ENCODE data around the gene UNK.
"Not testable (repeated sequence)": the region's sequence is repeated elsewhere in the genome, so short reads cannot be mapped to it uniquely, and the experiment has no call there.

Gene UNK

GRCh38 chr17:75754378-75755204 lies 30.0 kb upstream of the UNK start:
- DNase-seq: no peak

DNA sequence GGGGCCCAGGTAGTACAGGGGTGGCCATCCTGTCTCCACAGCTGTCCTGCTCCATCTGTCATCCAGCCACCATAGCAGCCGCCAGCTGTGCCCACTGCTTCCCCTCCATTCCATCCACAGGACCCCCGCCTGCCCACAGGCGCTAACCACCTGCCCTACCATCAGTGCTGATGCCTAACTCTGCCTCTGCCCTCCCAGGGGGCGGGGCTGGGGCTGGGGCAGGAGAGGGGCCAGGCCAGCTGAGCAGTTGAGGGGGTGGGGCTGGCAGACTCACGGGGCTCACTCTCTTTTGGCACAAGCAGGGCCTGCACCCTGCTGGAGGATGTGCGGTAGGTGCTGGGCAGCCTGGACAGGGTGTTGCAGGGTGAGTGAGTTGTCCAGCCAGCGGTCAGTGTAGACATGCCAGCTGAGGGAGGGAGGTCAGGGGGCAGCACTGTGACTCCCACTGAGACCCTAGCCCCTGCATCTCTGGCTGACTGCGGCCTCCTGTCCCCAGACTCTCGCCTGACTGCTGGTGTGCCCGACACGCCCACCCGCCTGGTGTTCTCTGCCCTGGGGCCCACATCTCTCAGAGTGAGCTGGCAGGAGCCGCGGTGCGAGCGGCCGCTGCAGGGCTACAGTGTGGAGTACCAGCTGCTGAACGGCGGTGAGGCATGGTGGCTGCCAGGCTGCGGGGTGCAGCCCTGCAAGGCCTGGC lies 29.3 kb upstream of the UNK start:
- DNase-seq: no peak

GRCh38 chr17:75755990-75756389 lies 28.6 kb upstream of the UNK start:
- no peak for DNase-seq

DNA sequence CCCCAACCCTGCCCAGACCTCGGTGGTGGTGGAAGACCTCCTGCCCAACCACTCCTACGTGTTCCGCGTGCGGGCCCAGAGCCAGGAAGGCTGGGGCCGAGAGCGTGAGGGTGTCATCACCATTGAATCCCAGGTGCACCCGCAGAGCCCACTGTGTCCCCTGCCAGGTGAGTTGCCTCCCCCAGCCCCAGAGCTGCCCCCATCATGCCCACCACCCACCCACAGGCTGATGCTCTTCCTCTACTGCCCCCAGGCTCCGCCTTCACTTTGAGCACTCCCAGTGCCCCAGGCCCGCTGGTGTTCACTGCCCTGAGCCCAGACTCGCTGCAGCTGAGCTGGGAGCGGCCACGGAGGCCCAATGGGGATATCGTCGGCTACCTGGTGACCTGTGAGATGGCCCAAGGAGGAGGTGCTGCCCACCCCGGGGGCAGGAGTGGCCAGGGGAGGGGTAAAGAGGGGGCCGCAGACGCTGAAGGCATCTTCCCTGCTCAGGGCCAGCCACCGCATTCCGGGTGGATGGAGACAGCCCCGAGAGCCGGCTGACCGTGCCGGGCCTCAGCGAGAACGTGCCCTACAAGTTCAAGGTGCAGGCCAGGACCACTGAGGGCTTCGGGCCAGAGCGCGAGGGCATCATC lies 28.0 kb upstream of the UNK start:
- no peak for DNase-seq

GRCh38 chr17:75757086-75757681 lies 27.4 kb upstream of the UNK start:
- no peak for DNase-seq

GRCh38 chr17:75758131-75758905 lies 26.3 kb upstream of the UNK start:
- no peak for DNase-seq

DNA sequence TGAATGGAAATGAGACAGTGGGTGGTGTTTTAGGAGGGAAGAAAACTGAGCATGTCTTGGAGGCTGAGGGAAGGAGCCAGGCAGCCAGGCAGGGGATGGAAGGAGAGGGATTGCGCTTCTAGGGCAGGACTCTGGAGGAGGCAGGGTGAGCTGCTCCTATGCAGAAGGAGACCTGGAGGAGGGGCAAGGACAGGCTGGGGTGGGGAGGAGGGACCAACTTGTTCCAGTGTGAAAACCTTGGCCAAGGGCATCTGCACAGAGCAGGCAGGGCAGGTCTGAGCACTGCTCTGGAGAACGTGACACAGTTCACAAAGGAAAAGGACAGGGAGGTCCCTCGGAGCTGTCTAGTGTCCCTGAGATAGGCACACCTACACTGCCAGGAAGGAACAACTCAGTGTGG lies 25.1 kb upstream of the UNK start:
- DNase-seq: no peak

- not testable (repeated sequence) for DNase-seq
These were observed 24.5 kb upstream of the UNK start for GRCh38 chr17:75759978-75760640.

GRCh38 chr17:75762513-75763268 lies 21.9 kb upstream of the UNK start:
- DNase-seq: no peak

GRCh38 chr17:75763269-75763607 lies 21.4 kb upstream of the UNK start:
- DNase-seq: no peak

GRCh38 chr17:75763613-75764416 lies 20.8 kb upstream of the UNK start:
- DNase-seq: no peak

GRCh38 chr17:75764417-75764710 lies 20.2 kb upstream of the UNK start:
- DNase-seq: no peak

DNA sequence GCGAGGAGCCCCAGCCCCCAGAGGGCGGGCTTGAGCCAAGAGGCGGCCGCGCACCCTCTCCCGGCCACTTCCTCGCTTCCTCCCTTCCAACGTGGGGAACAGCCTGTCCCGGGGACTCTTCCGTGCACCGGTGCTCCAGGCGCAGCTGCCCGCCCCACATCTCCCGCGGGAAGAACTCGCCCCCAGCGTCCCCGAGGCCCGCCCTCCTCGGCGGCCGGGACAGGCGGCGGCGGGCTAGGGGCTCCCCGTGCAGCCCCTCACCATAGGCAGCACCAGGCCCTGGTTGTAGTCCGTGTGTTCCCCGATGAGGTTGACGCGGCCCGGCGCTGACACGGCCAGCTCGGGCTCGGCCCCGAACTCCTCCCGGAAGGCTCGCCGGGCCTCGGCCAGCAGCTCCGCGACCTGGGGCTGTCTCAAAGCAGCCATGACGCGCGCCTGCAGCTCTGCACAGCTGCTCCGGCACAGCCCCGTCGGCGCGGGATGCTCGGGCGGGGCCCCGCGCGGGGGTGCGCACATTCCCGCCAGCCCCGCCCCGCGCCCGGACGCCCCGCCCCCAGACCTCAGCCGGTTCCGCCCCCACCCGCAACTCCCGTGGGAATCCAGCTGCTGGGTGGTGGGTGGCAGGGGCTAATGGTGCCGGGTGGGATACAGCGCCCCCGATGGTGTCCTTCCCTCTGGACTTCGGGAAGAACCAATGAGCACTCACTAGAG lies 19.7 kb upstream of the UNK start, which contains the start of gene GALK1:
GALK1 (minus strand) TSS at position 482 of the 711 bp plus-strand sequence; CDS start at position 426, 56 bp downstream.
- DNase-seq: peak; percentile 60

DNA sequence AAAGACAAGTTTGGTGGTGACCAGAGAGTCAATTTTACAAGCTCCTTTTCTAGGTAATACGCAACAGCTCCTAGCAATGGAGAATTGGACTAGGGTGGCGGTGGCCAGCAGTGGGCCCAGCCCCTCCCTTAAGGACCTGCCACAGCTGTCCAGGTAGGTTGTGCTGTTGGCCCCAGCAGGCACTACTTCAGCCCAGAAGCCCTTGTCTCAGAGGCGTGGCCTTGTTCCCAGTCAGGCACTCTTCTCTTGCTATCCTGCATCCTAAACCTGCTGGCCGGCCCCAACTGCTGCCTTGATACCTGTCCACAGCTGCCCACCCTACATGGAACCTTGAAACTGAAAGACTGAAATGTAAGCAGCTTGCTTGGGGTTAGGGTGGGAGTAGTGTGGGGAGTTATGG lies 18.6 kb upstream of the UNK start:
- DNase-seq: no peak

DNA sequence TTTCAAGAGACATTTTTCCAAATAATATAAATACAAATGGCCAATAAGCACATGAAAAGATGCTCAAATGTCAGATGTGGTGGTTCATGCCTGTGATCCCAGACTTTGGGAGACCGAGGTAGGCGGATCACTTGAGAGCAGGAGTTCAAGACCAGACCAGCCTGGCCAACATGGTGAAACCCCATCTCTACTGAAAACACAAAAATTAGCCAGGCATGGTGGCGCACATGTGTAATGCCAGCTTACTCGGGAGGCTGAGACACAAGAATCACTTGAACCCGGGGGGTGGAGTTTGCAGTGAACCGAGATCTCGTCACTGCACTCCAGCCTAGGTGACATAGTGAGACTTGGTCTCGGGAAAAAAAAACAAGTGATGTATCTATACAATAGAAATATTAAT lies 16.7 kb upstream of the UNK start:
- no peak for DNase-seq

GRCh38 chr17:75769536-75769935 lies 15.1 kb upstream of the UNK start:
- DNase-seq: no peak

DNA sequence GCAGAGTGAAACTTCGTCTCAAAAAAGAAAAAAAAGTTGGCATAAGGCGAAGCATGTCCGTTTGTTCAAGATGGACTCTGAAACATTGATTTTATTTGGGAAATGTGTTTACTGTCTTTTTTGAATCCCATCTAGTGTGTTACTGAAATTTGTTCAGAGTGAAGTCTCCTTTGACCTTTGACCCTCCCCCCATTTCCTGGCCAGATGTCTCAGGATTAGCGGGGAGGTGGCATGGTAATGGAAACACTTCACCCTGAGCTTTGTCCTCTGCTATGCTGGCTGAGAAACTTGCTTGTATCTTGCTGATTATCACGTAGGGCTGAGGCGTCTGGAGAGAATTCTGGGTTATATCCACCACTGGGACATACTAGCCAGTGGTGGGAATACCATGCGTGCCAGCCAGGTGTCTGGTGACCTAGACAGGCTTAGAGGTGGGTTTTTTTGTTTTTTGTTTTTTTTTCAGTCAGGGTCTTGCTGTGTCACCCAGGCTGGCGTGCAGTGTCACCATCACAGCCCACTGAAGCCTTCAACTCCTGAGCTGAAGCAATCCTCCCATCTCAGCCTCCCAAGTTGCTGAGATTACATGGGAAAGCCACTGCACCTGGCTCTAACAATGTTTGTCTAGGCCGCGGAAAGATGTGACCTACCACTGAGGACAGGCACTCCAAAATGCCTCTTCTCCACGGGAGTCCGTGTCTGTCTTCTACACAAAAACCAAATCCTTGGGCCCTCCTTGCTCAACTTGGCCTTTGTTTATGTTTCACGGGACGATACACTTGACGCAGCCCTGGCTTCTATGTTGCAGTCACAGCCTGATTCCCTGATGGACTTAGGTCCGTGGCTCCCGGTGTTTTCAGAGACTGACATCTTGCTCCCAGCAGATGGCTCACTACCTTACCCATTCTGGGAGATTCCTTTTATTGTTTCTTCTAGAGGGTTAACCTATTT lies 13.0 kb upstream of the UNK start:
- DNase-seq: no peak

GRCh38 chr17:75773121-75773807 lies 11.3 kb upstream of the UNK start:
- DNase-seq: no peak

Data from fibroblast of skin of abdomen (primary cell).